ENCODE data around the gene ABHD17A.
"Not testable (repeated sequence)": the region's sequence is repeated elsewhere in the genome, so short reads cannot be mapped to it uniquely, and the experiment has no call there.

Gene ABHD17A

DNA sequence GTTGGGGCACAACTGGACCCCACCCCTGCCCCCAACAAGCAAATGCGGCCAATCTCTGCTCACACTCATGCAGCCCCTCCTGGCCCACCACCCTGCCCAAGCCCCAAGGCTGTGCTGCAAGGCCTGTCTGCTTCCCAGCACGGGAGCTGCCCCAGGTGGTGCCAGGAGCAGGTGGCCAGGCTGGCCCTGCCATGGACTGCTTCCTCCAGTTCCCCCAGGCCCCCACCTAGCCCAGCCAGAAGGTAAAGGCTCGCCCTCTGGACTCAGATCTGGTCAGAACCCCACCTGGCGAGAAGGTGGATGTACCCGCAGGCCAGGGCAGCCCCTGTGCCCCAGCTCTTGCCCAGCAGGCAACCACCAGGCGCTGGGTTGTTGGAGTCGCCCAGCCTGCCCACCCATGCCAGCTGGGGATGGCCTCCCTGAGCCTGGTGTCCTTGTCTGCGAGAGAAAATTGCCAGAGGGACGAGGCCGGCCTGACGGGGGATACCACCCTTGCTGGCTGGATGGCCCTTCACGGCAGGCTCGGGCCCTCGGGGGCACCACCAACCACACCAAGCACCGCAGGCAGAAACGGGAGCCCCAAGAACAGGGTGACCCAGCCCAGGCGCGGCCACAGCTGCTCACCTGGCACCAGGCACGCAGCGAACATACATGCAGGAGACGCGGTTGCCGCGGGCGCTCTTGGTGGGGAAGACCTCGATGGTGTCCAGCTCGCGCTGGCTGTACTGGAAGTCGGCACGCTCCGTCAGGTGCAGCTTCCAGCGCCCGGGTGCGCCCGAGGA lies 4.5 kb downstream of the ABHD17A start:
- DNase-seq (ENCODE audit: low spot score): no peak

- DNase-seq (ENCODE audit: low spot score): not testable (repeated sequence)
These were observed 5.3 kb downstream of the ABHD17A start for GRCh38 chr19:1879982-1880381.

GRCh38 chr19:1878583-1878982 lies 6.7 kb downstream of the ABHD17A start:
- DNase-seq (ENCODE audit: low spot score): not testable (repeated sequence)

GRCh38 chr19:1877280-1877660 lies 8.0 kb downstream of the ABHD17A start:
- not testable (repeated sequence) for DNase-seq (ENCODE audit: low spot score)

- DNase-seq (ENCODE audit: low spot score): not testable (repeated sequence)
These were observed 8.6 kb downstream of the ABHD17A start for GRCh38 chr19:1876496-1877279.

- peak; percentile 91 for DNase-seq (ENCODE audit: low spot score)
These were observed 9.4 kb downstream of the ABHD17A start for GRCh38 chr19:1875646-1876495.

DNA sequence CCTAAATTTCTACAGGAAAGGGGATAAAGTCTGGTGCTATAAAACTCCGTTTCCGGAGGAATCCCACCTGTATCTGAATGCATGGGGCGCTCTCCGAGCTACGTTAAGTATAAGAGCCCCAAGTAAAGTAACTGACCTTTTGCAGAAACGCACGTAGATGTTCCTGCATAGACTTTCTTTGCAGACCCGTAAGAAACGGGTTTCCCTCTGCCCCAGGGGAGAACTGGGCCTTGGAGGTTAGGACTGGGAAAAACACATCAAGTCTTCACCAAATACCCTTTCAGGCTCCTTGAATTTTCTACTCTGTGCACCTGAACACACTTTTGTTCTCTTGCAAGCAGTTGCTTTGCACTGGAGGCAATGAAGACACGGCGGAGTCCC lies 10.0 kb downstream of the ABHD17A start:
- DNase-seq (ENCODE audit: low spot score): peak; percentile 29

- peak; percentile 40 for DNase-seq (ENCODE audit: low spot score)
These were observed 10.6 kb downstream of the ABHD17A start for GRCh38 chr19:1874554-1875185.

GRCh38 chr19:1873524-1874473 lies 11.5 kb downstream of the ABHD17A start:
- DNase-seq (ENCODE audit: low spot score): no peak

- DNase-seq (ENCODE audit: low spot score): no peak
These were observed 12.3 kb downstream of the ABHD17A start for GRCh38 chr19:1872807-1873523.

- no peak for DNase-seq (ENCODE audit: low spot score)
These were observed 13.7 kb downstream of the ABHD17A start for GRCh38 chr19:1871630-1872029.

GRCh38 chr19:1871140-1871597 lies 14.1 kb downstream of the ABHD17A start:
- no peak for DNase-seq (ENCODE audit: low spot score)

DNA sequence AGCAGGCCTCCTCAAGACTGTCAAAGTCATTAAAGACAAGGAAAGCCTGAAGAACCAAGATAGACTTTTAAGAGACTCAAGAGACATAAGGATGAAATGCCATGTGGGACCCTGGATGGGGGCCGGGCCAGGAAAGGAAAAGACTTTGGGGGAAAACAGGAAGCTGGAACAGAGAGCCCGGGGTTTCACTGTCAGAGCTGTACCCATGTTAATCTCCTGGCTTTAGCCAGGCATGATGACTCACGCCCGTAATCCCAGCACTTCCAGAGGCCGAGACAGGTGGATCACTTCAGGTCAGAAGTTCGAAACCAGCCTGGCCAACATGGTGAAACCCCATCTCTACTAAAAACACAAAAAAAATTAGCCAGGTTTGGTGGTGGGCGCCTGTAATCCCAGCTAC lies 16.3 kb downstream of the ABHD17A start:
- DNase-seq (ENCODE audit: low spot score): no peak

DNA sequence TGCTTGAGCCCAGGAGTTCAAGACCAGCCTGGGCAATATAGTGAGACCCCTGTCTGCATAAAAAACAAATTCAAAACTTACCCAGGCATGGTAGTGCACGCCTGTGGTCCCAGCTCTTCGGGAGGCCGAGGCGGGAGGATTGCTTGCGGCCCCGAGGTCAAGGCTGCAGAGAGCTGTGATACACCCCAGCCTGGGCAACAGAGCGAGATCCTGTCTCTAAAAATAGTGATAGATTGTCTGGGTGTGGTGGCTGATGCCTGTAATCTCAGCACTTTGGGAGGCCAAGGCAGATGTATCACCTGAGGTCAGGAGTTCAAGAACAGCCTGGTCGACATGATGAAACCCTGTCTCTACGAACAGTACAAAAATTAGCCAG lies 18.0 kb downstream of the ABHD17A start:
- DNase-seq (ENCODE audit: low spot score): no peak

DNA sequence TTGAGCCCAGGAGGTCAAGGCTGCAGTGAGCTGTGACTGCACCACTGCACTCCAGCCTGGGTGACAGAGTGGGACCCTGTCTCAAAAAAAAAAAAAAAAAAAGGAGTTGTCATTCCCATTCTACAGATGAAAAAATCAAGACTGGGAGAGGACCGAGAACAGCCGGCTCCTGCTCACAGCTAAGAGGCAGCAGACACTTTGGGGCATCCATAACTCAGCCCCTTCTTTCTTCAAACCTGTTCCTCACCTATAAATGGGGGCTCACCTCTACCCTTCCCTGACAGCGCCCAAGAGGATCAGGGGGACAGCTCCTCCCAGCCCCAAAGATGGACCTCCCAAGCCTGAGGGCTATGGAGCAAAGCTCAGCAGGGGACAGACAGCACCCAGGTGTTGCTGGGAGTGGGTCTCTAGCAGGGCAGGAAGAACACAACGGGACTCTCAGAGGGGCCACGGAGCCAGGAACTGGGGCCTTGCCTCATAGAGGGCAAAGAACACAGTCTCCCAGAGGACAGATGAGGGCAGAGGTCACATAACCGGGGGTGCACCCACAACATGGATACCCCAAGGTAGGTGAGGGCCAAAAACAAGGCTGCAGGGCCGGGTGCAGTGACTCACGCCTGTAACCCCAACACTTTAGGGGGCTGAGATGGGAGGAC lies 18.5 kb downstream of the ABHD17A start:
- DNase-seq (ENCODE audit: low spot score): no peak

DNA sequence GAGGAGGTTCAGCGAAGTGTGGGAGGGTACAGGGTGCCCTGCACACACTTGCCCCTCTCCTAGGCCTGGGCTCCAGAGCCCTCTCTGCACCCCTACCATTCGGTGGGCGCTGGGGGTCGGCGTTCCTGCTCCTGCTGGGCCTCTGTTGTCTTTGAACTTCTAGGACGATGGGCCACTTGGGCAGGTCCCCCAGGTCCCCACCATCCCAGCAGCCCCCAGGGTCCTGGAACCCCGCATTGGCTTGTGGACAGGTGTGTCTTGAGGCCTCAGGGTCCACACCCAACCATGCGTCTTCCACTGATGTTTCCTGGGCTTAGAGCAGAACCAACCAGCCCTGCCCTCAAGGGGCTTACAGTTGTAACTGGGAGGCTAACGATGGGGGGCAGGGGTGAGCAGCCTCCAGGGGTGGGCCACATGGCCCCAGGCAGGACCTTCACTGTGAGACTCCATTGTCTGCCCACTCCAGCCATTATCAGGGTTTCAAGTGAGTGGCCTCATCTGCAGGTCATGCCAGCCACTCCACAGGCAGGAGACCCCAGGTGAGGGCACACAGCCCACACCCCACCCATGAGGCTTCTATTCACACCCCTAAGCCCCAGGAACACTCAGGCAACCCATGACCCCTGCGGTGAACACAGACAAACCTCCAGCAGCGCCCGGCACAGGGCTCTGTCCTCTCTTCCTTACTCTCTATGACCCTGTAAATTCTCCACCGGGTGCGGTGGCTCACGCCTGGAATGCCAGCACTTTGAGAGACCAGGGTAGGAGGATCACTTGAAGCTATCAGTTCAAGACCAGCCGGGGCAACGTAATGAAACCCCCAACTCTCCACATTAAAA lies 19.9 kb downstream of the ABHD17A start:
- DNase-seq (ENCODE audit: low spot score): no peak

DNA sequence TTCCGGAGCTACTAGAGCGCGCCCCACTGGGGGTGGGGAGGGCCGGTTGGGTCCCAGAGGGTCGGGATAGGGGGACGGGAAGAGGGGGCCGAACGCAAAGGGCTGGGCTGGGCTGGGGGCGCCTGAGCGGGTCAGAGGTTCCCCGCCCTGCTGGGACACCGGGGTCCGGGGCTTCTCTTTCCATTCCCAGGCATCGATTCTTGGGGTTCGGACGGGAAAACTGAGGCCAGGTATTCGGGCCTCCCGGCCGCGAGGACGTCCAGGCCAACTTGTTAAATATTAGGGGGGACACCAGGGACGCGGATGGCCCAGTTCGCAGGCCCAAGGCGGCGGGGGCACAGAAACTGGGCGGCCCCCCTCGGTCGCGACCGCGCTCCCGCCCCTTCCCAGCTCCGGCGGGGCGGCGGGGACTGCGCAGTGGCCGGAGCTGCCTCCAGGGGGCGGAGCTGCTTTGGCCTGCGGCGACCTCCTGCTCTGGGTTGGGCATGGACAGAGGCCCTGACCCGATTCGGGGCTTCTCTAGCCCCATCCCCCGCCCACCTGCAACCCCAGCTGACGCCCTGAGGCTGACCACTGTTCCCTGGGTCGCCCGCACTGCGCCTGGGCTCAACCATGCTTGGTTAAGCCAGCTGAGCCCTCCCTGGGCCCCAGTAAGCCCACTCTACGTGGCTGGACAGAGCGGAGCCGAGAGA lies 20.7 kb downstream of the ABHD17A start:
- peak; percentile 61 for DNase-seq (ENCODE audit: low spot score)
